GM18517 (cell line): ENCODE data around the gene CCDC15.

Experiments
- ATAC-seq: cut with Tn5 transposase; IDR thresholded peaks from one replicate; pipeline ENCODE4 v1.9.1; 2021; ENCODE audit warnings: mild to moderate bottlenecking, moderate library complexity; ENCODE audit not compliant: unreplicated experiment

Gene CCDC15, protein sequence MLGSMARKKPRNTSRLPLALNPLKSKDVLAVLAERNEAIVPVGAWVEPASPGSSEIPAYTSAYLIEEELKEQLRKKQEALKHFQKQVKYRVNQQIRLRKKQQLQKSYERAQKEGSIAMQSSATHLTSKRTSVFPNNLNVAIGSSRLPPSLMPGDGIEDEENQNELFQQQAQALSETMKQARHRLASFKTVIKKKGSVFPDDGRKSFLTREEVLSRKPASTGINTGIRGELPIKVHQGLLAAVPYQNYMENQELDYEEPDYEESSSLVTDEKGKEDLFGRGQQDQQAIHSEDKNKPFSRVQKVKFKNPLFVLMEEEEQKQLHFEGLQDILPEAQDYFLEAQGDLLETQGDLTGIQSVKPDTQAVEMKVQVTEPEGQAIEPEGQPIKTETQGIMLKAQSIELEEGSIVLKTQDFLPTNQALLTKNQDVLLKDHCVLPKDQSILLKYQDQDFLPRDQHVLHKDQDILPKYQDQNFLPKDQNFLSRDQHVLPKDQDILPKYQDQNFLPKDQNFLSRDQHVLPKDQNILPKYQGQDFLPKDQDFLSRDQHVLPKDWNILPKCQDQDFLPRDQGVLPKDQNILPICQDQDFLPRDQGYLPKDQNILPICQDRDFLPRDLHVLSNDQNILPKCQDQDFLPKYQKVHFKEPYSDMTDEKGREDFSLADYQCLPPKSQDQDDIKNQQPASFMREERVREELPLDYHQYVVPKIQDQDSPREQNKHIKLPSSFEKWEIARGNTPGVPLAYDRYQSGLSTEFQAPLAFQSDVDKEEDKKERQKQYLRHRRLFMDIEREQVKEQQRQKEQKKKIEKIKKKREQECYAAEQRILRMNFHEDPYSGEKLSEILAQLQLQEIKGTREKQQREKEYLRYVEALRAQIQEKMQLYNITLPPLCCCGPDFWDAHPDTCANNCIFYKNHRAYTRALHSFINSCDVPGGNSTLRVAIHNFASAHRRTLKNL

DNA sequence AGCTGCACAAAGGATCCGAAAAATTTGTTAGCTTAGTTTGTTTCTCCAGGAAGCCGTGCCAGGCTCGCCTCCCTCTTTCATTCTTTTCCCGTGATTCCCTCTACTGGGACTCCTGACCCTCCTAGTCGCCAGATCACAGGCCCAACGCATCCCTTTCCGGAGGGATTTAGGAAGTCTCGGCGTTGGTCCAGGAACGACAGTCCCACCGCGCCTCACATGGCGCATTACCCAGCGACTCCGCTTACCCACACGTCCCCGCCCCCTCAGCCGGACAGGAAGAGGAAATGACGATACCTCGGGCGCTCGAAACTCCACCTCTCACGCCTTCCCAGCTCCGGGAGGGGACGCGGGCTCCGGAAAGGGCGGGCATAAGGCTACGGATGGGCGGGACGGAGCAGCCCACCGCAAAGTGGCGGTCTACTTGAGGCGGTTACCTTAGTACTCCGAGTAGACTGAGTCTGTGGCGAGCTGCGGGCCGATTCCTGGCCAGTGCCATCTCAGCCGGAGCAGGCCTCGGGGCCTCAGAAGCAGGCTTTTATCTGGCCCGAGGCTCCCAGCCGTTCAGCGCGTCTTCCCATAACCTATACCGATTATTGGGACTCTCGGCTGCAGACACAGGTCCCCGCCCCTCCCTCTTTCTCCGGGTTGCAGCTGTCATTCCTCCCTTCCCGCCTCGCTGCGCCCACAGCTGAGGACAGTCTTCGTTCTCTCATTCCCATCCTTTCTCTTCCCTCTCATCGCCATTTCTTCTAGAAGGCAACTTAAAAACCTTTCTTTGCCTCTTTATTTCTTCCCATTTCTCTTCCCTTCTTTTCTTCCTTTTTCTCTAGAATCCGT lies at the start of gene CCDC15:
Gene CCDC15 (plus strand): TSS at position 450 of the 837 bp plus-strand sequence. CDS start 531 bp downstream, outside the sequence.
- peak; percentile 98 for ATAC-seq

DNA sequence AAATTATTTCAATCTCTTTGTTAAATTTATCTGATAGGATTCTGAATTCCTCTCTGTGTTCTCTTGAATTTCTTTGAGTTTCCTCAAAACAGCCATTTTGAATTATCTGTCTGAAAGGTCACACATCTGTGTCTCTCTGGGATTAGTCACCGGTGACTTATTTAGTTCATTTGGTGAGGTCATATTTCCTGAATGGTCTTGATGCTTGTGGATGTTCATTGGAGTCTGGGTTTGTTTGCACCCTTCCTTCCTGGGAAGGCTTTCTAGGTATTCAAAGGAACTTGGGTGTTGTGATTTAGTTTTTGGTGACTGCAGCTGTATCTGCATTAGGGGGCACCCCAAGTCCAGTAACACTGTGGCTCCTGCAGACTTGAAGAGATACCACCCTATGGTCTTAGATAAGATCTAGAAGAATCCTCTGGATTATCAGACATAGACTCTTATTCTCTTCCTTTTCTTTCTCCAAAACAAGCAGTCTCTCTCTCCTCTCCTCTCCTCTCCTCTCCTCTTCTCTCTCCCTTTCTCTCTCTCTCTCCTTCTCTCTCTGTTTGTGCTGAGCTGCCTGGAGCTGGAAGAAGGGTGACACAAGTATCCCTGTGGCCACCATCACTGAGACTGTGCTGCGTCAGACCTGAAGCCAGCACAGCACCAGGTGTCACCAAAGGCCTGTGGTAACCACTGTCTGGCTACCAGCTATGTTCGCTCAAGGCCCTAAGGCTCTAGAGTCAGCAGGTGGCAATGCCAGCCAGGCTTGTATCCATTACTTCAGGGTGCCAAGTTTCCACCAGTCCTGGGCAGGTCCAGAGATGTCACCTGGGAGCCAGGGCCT lies 38.2 kb upstream of the CCDC15 start:
- ATAC-seq = no peak

DNA sequence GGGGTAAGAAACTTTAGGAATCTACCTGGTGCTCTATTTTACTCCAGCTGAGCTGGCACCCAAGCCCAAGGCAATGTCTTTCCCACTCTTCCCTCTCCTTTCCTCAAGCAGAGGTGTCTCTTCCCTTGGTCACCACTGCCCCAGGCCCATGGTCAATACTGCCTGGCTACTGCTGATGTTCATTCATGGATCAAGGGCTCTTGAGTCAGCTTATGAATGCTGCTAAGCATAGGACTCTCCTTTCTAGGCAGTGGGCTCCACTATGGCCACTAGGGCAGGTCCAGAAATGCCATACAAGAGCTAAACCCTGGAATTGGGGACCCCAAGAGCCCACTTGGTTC lies 37.7 kb upstream of the CCDC15 start:
- ATAC-seq = no peak

DNA sequence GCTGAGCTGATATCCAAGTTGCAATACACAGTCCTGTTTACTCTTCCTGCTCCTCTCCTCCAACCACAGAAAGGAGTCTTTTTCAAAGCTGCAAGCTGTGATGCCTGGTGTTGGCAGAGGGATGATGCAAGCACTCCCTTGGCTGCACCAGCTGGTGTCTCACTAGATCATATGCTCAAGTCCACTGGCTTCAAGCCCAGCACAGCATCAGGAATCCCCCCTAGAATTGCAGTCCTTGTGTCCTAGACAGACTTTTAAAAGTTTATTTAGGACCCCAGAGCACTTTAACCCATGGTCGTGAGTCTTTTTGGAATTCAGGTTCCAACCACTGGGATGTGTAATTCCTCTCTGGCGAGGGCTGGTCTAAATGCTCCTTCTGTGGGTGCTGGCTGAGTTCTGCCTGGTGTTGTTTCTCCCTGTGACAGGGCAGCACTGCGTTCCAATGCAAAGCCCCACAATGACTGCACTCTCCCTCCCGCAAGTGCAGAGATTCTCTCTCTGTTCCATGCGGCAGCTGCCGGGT lies 36.8 kb upstream of the CCDC15 start:
- no peak for ATAC-seq

DNA sequence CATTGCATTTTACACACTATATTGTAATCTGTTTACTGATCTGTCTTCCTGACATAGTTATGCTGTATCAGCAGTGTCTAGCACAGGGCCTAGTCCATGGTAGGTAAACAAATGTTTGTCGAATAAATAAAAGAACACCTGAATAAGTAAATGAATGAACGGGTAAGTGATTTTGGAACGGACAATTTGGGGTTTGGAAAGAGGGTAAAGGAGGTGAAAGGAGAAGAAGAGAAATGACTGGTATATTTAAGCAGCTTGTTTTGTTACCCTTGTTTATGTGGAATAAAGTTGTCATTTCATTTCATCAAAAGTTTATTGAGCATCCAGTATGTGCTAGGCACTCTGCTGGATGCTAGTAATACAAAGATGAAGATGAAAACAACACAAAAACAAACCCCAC lies 35.1 kb upstream of the CCDC15 start, which contains the start of gene HEPN1:
Gene HEPN1 (plus strand): TSS at position 301 of the 400 bp plus-strand sequence.
- no peak for ATAC-seq

DNA sequence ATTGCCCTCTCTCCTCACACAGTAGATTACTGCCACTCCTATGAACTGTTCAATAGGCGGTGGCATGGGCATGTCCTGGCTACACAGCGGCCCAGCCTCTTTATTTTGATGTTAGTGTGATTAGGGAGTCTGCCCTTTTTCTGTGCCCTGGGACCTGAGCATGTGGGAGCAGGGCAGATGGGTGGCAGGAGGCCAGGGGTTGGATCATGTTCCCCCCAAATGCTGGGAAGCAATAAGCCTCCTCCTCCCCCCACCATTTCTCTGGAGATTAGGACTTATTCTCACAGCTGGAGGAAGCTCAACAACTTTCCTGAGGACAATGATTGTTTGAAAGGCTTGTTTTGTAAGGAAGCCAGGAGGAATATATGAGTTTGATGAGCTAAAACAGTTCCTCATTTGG lies 34.1 kb upstream of the CCDC15 start:
- no peak for ATAC-seq

DNA sequence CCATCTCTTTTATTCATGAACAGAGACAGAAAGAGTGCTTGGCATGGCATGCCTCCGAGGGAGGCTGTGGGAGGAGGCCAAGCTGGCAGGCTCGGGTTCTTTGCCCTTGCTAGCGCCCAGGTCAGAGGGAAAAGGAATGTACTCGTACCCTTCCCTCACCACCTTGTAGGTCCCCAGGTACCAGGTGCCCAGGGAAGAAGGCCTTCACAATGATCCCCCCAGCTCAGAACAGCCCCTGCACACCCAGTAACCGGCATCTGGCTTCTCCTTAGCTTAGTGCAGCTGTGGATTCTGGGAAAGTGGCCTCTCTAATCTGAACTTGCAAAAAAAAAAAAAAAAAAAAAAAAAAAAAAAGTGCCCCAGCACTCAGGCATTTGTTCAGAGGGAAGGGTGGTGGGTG lies 33.6 kb upstream of the CCDC15 start:
- no peak for ATAC-seq

DNA sequence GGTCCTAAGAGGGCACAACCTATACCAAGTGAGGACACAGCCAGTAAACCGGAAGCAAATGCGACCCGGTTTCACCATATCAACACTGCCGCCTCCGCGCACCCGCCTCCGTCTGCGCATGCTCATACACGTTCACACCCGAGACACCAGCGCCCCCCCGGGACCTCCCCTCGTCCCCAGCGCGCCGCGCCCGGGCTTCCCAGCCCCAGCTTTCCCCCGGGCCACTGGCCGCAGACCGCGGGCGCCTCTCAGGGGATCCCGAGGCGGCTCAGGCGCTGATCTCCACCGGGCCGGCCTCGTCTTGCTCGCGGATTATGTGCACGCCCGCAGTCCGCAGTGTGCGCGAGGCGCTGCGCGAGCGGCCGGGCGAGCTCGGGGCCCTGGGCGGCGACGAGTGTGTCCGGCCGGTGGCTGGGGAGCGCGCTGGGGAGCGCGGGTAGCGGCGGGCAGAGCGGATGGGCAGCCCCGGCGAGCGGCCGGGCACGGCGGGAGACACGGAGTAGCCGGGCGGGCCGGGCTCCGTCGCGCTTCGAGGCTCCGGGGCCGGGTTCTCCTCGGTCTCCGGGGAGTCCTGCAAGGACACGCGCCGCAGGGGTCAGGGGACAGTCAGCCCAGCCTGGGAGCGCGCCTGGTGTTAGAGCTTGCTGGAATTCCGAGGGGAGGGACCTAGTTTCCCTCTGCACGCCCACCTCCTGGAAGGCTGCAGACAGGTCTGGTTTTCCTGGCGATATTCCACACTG lies 33.0 kb upstream of the CCDC15 start:
- peak; percentile 63 for ATAC-seq

DNA sequence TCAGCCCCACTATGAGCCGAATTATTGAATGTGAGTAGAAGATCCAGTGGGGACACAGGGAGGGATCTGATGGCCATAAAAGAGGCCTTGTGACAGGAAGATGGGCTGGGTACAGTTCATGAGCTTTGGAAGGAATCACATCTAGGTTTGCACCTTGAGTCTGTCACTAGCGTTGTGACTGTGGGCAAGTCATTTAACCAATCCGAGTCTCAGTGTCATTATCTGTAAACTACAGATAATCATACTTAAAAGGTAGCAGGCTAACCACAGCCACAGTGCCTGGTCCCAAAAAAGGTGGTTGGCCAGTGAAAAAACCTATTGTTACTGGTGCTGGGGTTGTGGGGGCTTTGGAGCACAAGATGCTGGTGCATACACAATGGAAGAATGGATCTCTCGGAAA lies 31.2 kb upstream of the CCDC15 start:
- no peak for ATAC-seq

DNA sequence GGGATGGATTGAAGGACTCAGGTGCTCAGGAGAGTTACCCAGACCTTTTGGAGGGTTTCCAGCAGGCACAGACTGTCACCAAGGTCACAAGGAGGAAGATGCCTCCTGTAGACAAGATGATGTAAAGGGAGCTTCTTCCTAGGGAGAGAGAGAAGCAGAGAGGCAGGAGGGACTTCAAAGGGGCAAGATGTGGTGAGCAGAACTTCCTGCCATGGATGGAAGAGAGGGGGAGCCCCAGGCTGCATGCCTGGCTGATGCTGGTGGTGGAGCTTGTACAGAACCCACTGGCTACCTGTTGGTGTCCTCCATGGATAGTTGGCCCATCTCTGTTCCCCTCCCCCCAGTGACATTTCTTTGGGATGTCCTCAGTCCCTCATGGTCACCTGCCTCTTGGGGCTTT lies 30.7 kb upstream of the CCDC15 start:
- no peak for ATAC-seq

DNA sequence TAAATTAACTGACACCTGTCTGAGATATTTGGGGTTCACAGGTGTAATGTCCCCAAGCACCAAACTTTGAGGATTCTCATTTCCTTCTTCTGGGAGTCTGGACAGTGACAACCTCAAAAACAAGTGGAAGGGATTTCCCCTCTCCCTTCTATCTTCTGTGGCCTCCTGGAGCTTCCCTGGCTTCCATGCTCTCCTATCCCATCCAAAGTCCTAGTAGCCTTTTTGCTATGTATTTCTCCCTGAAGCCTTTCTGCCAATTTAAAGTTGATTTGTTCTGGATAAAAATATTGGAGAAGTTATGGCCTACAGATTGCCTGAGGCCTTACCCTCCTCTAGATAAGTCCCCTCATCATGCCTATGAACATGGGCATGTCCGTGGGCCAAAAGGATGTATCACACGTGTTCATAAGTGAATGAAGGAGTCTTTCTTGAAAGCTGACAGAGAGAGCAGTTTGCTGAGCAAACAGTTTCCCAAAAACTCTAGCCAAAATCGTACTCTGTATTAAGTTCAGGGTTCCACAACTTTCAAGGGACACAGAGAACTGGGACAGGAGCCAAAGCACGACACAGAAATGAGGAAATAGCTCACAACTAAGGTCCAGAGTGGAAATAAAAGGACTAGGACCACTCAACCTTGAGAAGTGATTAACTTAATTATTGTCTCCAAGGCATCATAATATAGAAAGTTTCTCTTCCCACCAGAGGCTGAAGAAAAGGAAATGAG lies 24.9 kb upstream of the CCDC15 start:
- no peak for ATAC-seq

DNA sequence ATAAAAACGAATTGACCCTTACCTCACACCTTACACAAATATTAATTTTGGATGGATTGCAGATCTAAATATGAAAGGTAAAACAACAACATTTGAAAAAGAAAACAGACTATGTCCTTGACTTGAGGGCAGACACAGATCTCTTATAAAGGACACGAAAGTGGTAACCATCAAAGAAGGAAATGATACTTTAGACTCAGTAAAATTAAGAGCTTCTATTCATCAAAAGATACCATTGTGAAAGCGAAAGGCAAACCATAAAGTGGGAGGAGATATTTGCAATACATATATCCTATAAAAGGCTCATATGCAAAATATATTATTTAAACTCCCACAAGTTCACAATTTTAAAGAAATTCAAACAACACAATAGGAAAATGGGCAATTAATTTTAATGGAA lies 23.2 kb upstream of the CCDC15 start:
- ATAC-seq = peak; percentile 96

DNA sequence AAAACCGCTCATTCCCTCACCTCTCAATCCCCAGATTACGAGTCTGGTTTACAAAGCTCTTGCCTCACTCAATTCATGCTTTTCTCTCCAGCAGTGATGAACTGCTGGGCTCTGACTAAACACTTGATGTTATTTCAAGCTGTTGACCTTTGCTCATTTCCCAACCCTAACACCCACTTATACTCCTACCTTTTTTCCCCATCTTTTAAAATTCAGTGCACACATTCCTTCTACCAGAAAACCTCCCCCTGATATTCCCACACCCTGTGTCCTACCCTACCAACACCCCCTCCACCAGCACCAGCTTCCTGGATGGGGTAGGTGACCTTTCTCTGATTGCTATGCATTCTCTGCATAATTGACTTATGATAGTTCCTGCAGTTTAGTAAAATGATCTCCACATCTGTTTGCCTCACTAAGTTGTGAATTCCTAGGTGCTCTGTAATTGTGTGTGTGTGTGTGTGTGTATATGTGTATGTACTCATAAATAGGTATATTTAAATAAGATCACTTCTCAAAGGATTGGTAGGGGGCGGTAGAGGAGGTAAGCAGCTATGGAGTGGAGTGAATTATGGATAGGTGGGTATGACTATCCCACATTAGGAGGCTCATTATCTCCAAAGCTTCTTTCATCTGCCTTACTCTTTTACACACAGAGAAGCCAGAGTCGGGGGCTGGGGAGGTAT lies 19.0 kb upstream of the CCDC15 start:
- no peak for ATAC-seq

DNA sequence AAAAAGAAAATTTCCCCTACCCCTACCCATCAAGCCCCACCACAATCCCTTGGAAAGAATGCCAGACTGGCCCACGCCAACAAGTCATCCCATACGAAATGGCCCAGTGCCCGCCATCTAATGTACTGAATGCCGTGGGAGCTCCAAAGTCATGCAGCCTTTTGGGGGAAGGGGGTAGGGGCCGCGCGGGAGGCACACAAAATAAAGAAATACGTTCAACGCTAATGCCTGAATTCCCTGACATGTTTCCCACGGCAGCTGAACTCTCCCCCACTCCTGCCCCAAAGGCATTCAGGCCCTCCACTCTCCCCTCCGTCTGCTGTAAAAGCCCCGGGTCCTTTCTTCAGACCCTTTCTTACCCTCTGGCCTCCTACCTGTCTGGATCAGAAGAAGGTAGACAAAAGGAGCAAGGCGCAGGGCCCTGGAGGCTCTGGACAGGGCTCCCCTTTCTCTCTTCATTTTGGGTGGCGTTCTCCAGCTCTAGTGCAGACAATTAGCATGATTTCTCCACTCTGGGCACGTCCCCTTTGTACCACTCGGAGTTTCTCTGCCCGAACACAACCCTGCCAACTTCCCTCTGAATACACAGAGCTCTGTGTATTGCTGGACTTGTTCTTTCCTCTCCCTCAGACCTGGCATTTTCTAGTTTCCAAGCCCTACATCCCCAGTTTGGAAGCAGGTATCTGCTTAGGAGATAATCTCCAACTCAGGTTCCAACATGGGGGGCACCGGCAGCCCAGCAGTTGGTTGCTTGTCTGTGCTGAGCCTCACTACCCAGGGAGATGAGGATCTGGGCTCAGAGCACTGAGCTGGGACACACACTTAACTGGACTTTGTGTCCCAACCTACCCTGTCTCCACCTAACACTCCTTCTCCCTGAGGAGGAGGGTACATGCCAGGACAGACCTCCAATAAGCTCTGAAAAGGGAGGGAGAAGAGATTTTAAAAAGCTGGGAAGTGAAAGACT lies 18.2 kb upstream of the CCDC15 start, which contains the start of gene HEPACAM:
Gene HEPACAM (minus strand): TSS at position 500 of the 967 bp plus-strand sequence. CDS start 41 bp downstream, at position 459.
- ATAC-seq = no peak

DNA sequence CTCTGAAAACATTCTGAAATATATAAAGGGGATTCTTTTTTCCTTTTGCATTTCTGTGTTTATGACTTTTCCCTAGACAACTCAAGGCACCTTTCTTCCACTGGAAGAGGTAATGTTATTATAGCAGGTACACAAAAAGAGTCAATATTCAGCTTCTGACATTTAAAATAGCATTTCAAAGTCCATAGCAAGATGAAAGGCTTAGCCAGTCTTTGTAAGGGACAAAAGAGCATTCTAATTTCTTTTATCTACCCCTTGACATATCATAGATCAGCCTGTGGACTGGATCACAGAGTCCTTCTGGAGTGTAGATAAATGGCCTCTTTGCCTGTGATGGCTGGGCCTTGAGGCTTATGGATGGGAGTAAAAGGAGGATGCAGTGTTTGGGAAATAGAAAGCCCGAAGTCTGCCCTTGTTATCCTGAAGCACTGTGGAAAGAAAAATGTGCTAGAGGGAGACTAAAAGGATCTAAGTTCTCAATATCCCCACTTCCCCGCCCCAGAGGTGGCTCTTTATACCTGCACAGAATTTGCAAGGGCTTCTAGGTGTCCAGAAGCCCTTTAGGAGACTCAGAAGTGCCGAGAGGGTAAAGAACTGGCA lies 16.6 kb upstream of the CCDC15 start:
- ATAC-seq = no peak

DNA sequence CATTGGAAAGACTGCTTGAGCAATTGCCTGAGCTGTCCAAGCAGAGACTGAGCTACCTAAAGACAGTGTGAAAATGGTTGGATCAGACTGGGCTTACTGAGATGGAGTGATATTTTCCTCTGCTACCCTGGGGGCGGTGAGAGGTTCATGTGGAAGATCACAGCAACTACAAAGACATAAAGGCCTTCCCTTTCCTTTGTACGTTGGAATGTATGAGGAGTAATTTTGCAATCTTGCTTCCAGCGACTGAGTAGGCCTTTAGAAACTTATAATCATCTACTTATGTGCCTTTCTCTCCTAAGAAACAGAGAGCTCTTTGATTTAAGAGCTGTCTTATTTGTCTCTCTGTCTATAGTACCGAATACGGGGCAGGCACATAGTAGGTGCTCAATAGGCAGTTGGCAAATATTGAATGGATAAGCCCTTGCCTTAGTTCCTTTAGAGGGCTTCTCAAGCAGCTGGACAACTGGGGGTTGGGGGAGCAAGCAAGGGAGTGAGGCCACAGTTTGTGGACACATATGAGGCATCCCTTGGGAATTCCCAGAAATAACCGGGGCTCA lies 15.7 kb upstream of the CCDC15 start:
- ATAC-seq = no peak
